H1 (cell line): ENCODE results near the gene PHLPP2. TPM values are rescaled to one million over a fixed set of nuclear protein-coding genes. Genes with fewer than 3 reads are reported as not detected.

Experiments
- CTCF ChIA-PET: fragments of 300-600 bp; sonication (Branson Sonifier 250); formaldehyde crosslinking; loops from one replicate; lab custom pipeline; 2021; ENCODE audit not compliant: partially characterized antibody; lab: Charles Lee
- POLR2A ChIA-PET: fragments of 300-600 bp; sonication (Branson Sonifier 250); formaldehyde crosslinking; loops from one replicate; lab custom pipeline; 2021; ENCODE audit warnings: inconsistent platforms; ENCODE audit not compliant: partially characterized antibody; lab: Charles Lee
- DNase-seq, 2 experiments: peaks; one replicate each; pipeline versions ENCODE4 v3.0.0 to v3.0.0-alpha.2; 2010 to 2022; ENCODE audit warnings: low spot score in 2 of 2, low read depth in 1 of 2, mixed read lengths in 1 of 2
- FAIRE-seq: peaks from 2 replicates; lab custom pipeline; 2011; peaks lifted over from hg19 to GRCh38; lab: Jason Lieb, UNC
- H2AFZ ChIP-seq: 2 replicates; pipeline ENCODE4 v1.8.1; 2012; ENCODE audit warnings: low read length, inconsistent platforms
- H2AK5ac ChIP-seq: 2 replicates; pipeline ENCODE4 v1.6.1; 2013; ENCODE audit warnings: low read depth, low read length
- H2BK120ac ChIP-seq: replicated peaks from 2 replicates; pipeline ENCODE3; 2013; ENCODE audit warnings: low read depth, low read length, inconsistent platforms
- H2BK12ac ChIP-seq: 2 replicates; pipeline ENCODE4 v1.6.1; 2013; ENCODE audit warnings: low read depth, low read length
- H2BK15ac ChIP-seq: 2 replicates; pipeline ENCODE4 v1.6.1; 2013; ENCODE audit warnings: low read length
- H2BK20ac ChIP-seq: 2 replicates; pipeline ENCODE4 v1.6.1; 2013; ENCODE audit warnings: low read length
- H2BK5ac ChIP-seq: 2 replicates; pipeline ENCODE4 v1.6.1; 2013; ENCODE audit warnings: low read depth, low read length
- H3K14ac ChIP-seq: 2 replicates; pipeline ENCODE4 v1.6.1; 2013; ENCODE audit warnings: inconsistent platforms; ENCODE audit not compliant: insufficient read length
- H3K18ac ChIP-seq: 2 replicates; pipeline ENCODE4 v1.6.1; 2013; ENCODE audit warnings: low read length; ENCODE audit errors: extremely low read depth
- H3K23ac ChIP-seq: 2 replicates; pipeline ENCODE4 v1.6.1; 2013; ENCODE audit warnings: inconsistent platforms; ENCODE audit not compliant: insufficient read length
- H3K23me2 ChIP-seq: 2 replicates; pipeline ENCODE4 v1.6.1; 2013; ENCODE audit warnings: low read depth, low read length
- H3K27ac ChIP-seq: 2 replicates; pipeline ENCODE4 v1.6.1; 2011; ENCODE audit warnings: low read depth, low read length, inconsistent platforms
- H3K27me3 ChIP-seq, 4 experiments: replicated peaks in 1 of 4; 1 replicate in 1 of 4; 2 replicates in 3 of 4; pipeline versions ENCODE4 v1.6.1 to v1.8.1; 2011 to 2013; ENCODE audit warnings: low read length in 3 of 4, mild to moderate bottlenecking in 3 of 4, inconsistent platforms in 2 of 4, mixed read lengths in 2 of 4, moderate library complexity in 1 of 4; ENCODE audit not compliant: control insufficient read depth in 3 of 4, insufficient read depth in 3 of 4; ENCODE audit errors: extremely low read depth in 1 of 4
- H3K36me3 ChIP-seq, 4 experiments: 2 replicates each; pipeline versions ENCODE4 v1.6.1 to v1.8.1; 2011 to 2013; ENCODE audit warnings: mild to moderate bottlenecking in 4 of 4, low read length in 3 of 4, moderate library complexity in 2 of 4, control low read depth in 1 of 4, inconsistent platforms in 1 of 4; ENCODE audit not compliant: insufficient read depth in 4 of 4, control insufficient read depth in 2 of 4
- H3K4ac ChIP-seq: replicated peaks from 2 replicates; pipeline ENCODE3; 2013; ENCODE audit warnings: low read length, low read depth, mixed read lengths, inconsistent platforms; ENCODE audit not compliant: insufficient read length
- H3K4me1 ChIP-seq, 4 experiments: replicated peaks in 1 of 4; 1 replicate in 1 of 4; 2 replicates in 3 of 4; pipeline versions ENCODE4 v1.6.1 to v1.8.1; 2011 to 2013; ENCODE audit warnings: low read length in 3 of 4, inconsistent platforms in 2 of 4, mixed read lengths in 1 of 4; ENCODE audit not compliant: insufficient read depth in 4 of 4, control insufficient read depth in 3 of 4
- H3K4me2 ChIP-seq, 2 experiments: 2 replicates each; pipeline versions ENCODE4 v1.6.1 to v1.8.1; 2011 to 2013; ENCODE audit warnings: low read depth in 2 of 2, low read length in 2 of 2, control low read depth in 1 of 2, inconsistent platforms in 1 of 2, mild to moderate bottlenecking in 1 of 2; ENCODE audit not compliant: insufficient read depth in 1 of 2
- H3K4me3 ChIP-seq, 4 experiments: fragments of 200-600, 300-600 bp in 1 of 4; sonication (generic), shearing (Covaris generic), sonication (Bioruptor Twin) in 1 of 4; 2 replicates each; pipeline versions ENCODE4 v1.5.1 to v1.8.1; 2011 to 2016; ENCODE audit warnings: low read length in 4 of 4, low read depth in 3 of 4, control low read depth in 2 of 4, inconsistent platforms in 2 of 4, mild to moderate bottlenecking in 2 of 4, mixed read lengths in 1 of 4, moderate library complexity in 1 of 4; ENCODE audit not compliant: insufficient read depth in 2 of 4; ENCODE audit errors: extremely low read depth in 1 of 4
- H3K56ac ChIP-seq: replicated peaks from 2 replicates; pipeline ENCODE3; 2013; ENCODE audit warnings: low read depth, mild to moderate bottlenecking, mixed read lengths, low read length, inconsistent platforms; ENCODE audit not compliant: insufficient read length
- H3K79me1 ChIP-seq: 2 replicates; pipeline ENCODE4 v1.6.1; 2013; ENCODE audit warnings: low read depth, low read length, control low read depth
- H3K79me2 ChIP-seq, 2 experiments: 2 replicates each; pipeline versions ENCODE4 v1.6.1 to v1.8.1; 2012 to 2013; ENCODE audit warnings: low read length in 2 of 2, mild to moderate bottlenecking in 2 of 2, inconsistent platforms in 1 of 2; ENCODE audit not compliant: insufficient read depth in 2 of 2, control insufficient read depth in 1 of 2
- H3K9ac ChIP-seq, 4 experiments: replicated peaks in 1 of 4; 1 replicate in 1 of 4; 2 replicates in 3 of 4; pipeline versions ENCODE4 v1.6.1 to v1.8.1; 2011 to 2013; ENCODE audit warnings: low read depth in 3 of 4, low read length in 3 of 4, control low read depth in 2 of 4, mild to moderate bottlenecking in 2 of 4, moderate library complexity in 2 of 4, inconsistent platforms in 1 of 4; ENCODE audit errors: extremely low read depth in 1 of 4
- H3K9me3 ChIP-seq, 2 experiments: 2 replicates each; pipeline versions ENCODE4 v1.6.1 to v1.8.1; 2012 to 2013; ENCODE audit warnings: mild to moderate bottlenecking in 2 of 2, moderate library complexity in 2 of 2, control low read depth in 1 of 2, inconsistent platforms in 1 of 2, low read depth in 1 of 2, low read length in 1 of 2, mixed read lengths in 1 of 2; ENCODE audit not compliant: insufficient read depth in 2 of 2
- H4K20me1 ChIP-seq, 2 experiments: replicated peaks in 1 of 2; 2 replicates each; pipeline versions ENCODE3 to v1.8.1; 2011 to 2013; ENCODE audit warnings: inconsistent platforms in 2 of 2, low read length in 2 of 2, mild to moderate bottlenecking in 1 of 2; ENCODE audit not compliant: insufficient read depth in 2 of 2, control insufficient read depth in 1 of 2
- H4K5ac ChIP-seq: 2 replicates; pipeline ENCODE4 v1.6.1; 2013; ENCODE audit warnings: low read length, low read depth, mixed read lengths, inconsistent platforms; ENCODE audit not compliant: insufficient read length
- H4K8ac ChIP-seq: 2 replicates; pipeline ENCODE4 v1.8.0; 2013; ENCODE audit warnings: mild to moderate bottlenecking, moderate library complexity, low read length, inconsistent platforms; ENCODE audit not compliant: insufficient read depth; ENCODE audit errors: extremely low read depth
- H4K91ac ChIP-seq: replicated peaks from 2 replicates; pipeline ENCODE3; 2013; ENCODE audit warnings: low read length, mixed read lengths, inconsistent platforms; ENCODE audit not compliant: insufficient read length
- BACH1 ChIP-seq: IDR thresholded peaks from 2 replicates; pipeline ENCODE4 v1.6.1; 2012; ENCODE audit warnings: low read length, improper control_type of control experiment
- WGBS, 2 experiments: shearing (Covaris generic) in 1 of 2; methylation state at CpG; one replicate each; pipeline versions ENCODE4 v1.1.6 to v1.1.7; 2013 to 2015; ENCODE audit warnings: low lambda C conversion rate in 2 of 2, mixed read lengths in 2 of 2, inconsistent platforms in 1 of 2, low coverage in 1 of 2, missing lambda C conversion rate in 1 of 2; ENCODE audit not compliant: insufficient replicate concordance in 2 of 2, insufficient coverage in 1 of 2, insufficient read length in 1 of 2; ENCODE audit errors: extremely low coverage in 1 of 2, missing lambda C conversion rate in 1 of 2; 5-methylcytosine and 5-hydroxymethylcytosine counted together
- polyA plus RNA-seq, 7 experiments: library from polyadenylated mRNA; depleted of rRNA in 3 of 7; stranded (reverse) in 5 of 7; unstranded in 2 of 7; fragments of >200 nt in 5 of 7; fragments of 200-250 nt in 2 of 7; gene quantifications; 1 replicate in 5 of 7; 2 replicates in 1 of 7; 4 replicates in 1 of 7; pipeline versions ENCODE4 v1.2.1 to v1.2.3, GENCODE V29; 2011 to 2013; ENCODE audit warnings: missing spikeins in 2 of 7, mixed read lengths in 2 of 7
- total RNA-seq: library from RNA; stranded (reverse); fragmentation: NEBNext Ultra II Directional; extraction: Animal tissue kit (Norgen Biotek cat#: 25700); gene quantifications from 2 replicates; pipeline ENCODE4 v1.2.1, GENCODE V29; 2021

Gene PHLPP2
- total and polyA plus RNA-seq, 2 of the 8 experiments (the other 6 are each of a cell fraction or from before 2014, with no cell fraction given), result 7.3 to 12.9 TPM

DNA sequence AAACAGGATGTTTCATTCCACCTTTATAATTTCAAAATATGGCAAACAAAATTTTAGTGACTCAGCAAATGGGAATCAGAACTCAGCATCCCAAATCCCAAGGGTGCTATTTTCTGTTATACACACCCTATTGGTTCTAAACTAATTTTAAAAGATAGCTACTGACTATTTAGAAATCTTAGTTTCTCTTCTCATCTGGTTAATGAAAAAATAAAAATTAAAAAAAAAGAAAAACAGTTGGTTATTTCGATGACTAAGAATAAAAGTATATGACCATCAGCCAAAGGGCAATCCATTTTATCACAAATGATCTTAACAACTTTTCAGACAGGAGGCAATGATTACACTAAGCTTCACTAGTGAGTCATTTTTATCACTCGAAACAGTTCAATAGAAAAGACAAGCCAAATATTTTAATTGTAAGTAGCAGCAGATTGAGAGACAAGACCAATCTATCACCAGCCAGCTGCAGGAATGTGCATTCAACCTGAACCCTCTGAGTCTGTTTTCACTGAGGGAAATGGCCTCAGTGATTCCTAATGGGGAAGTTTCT, 15.2 kb downstream of the PHLPP2 start:
- Histone ChIP-seq H4K8ac (no peak overlapping the region), H3K4me3 (no peak overlapping the region), H3K79me1 (0 out of 2 replicates have a peak, but pooled peaks cover 2% of the 10 kb centered on the region), H4K20me1 (no peaks in the 10 kb centered on the region), H2BK20ac (no peak overlapping the region), H3K4me2 (no peak overlapping the region), H3K14ac (no peak overlapping the region), H3K36me3 (peaks cover 0 to 5% (median 0%) of the 10 kb centered on the region in 4 experiments; a peak in 1 of 8 replicates), H2BK5ac (no peak overlapping the region), H3K79me2 (peaks cover 0 to 35% of the 10 kb centered on the region in 2 experiments; a peak in 2 of 4 replicates), H3K23me2 (no peaks in the 10 kb centered on the region), H2BK12ac (no peak overlapping the region; the same call in 1 of the 2 replicates), H3K27ac (no peak overlapping the region), H4K5ac (no peak overlapping the region), H2BK15ac (no peak overlapping the region), H2AK5ac (peak overlapping the region; percentile 54; the same call in 1 of the 2 replicates), H3K27me3 (no peaks in the 10 kb centered on the region), H2BK120ac (no peak overlapping the region), H3K18ac (no peak overlapping the region), H3K9me3 (no peaks in the 10 kb centered on the region), H3K4ac (no peak overlapping the region), H3K9ac (no peak overlapping the region; a peak in 1 of 7 replicates), H3K23ac (no peak overlapping the region), H3K4me1 (peaks cover 3 to 22% (median 13%) of the 10 kb centered on the region in 4 experiments; a peak in 5 of 7 replicates), H2AFZ (no peak overlapping the region), H4K91ac (no peak overlapping the region), H3K56ac (no peak overlapping the region)
- ChIA-PET POLR2A (interaction anchor here (0.7 to 1.2 kb wide), 2 partner anchors 12 to 160 kb away, joined by 3 to 4 read pairs; no protein-coding TSS in a partner anchor), CTCF (no interaction called here)
- 84% methylated on average over 2 of the region's 2 CpGs; no CpG with 5 or more reads in 1 of the 2 experiments for WGBS, 2 experiments
- FAIRE-seq (no peak), DNase-seq (no peak)
- peak; percentile 38; the same call in 1 of the 2 replicates for TF ChIP-seq BACH1
